Neural crest cell (in vitro differentiated cells): ENCODE results near the gene KRTAP5-9. TPM values are rescaled to one million over a fixed set of nuclear protein-coding genes. Genes with fewer than 3 reads are reported as not detected.
"Not testable (repeated sequence)": the region's sequence is repeated elsewhere in the genome, so short reads cannot be mapped to it uniquely, and the experiment has no call there.

Experiments
- DNase-seq: peaks from one replicate; pipeline ENCODE4 v3.0.0; 2021; ENCODE audit warnings: low read depth, mixed read lengths, low spot score
- H3K27ac Mint-ChIP-seq: one replicate; pipeline ENCODE4 v1.8.0; 2021; ENCODE audit warnings: mild to moderate bottlenecking, mixed read lengths; ENCODE audit not compliant: unreplicated experiment
- H3K27me3 Mint-ChIP-seq: 2 replicates; pipeline ENCODE4 v1.8.0; 2021; ENCODE audit warnings: low read depth, mild to moderate bottlenecking, mixed read lengths
- H3K36me3 Mint-ChIP-seq: 2 replicates; pipeline ENCODE4 v1.8.0; 2021; ENCODE audit warnings: low read depth, mild to moderate bottlenecking, mixed read lengths
- H3K4me1 Mint-ChIP-seq: 2 replicates; pipeline ENCODE4 v1.8.0; 2021; ENCODE audit warnings: mixed read lengths
- H3K4me3 Mint-ChIP-seq: one replicate; pipeline ENCODE4 v1.8.0; 2021; ENCODE audit warnings: mild to moderate bottlenecking, mixed read lengths
- H3K9me3 Mint-ChIP-seq: 2 replicates; pipeline ENCODE4 v1.8.0; 2021; ENCODE audit warnings: mixed read lengths
- CTCF ChIP-seq: fragments of 200-600 bp; sonication (generic); conservative IDR thresholded peaks from 2 replicates; pipeline ENCODE4 v1.5.0; 2021; ENCODE audit warnings: antibody characterized with exemption, mild to moderate bottlenecking
- total RNA-seq: library from RNA; stranded (reverse); gene quantifications from 2 replicates; pipeline ENCODE4 v1.2.1, GENCODE V29; 2021

The KRTAP5-9 gene
- total RNA-seq, 1 donor from 2014 or later: not detected

- Mint-ChIP-seq H3K9me3 (no peaks in the 10 kb centered on the region), H3K36me3 (no peaks in the 10 kb centered on the region), H3K27me3 (peaks cover 4% of the 10 kb centered on the region), H3K4me3 (no peak overlapping the region), H3K4me1 (peaks cover 15% of the 10 kb centered on the region), H3K27ac (no peak overlapping the region)
- no peak for TF ChIP-seq CTCF
- DNase-seq: no peak
Measured at GRCh38 chr11:71568704-71569349, 20.6 kb downstream of the KRTAP5-9 start.

- H3K4me3 Mint-ChIP-seq, H3K36me3 Mint-ChIP-seq, DNase-seq, H3K9me3 Mint-ChIP-seq, H3K27ac Mint-ChIP-seq, H3K27me3 Mint-ChIP-seq: not testable (repeated sequence)
- H3K4me1 Mint-ChIP-seq: peaks cover 13% of the 10 kb centered on the region
Measured at GRCh38 chr11:71571101-71571850, 23.1 kb downstream of the KRTAP5-9 start.

- H3K27me3 Mint-ChIP-seq: no peaks in the 10 kb centered on the region
- no peak for TF ChIP-seq CTCF
- DNase-seq: no peak
- no peak overlapping the region for H3K4me3 Mint-ChIP-seq
- H3K4me1 Mint-ChIP-seq: no peaks in the 10 kb centered on the region
- no peaks in the 10 kb centered on the region for H3K36me3 Mint-ChIP-seq
- H3K9me3 Mint-ChIP-seq: no peaks in the 10 kb centered on the region
- no peak overlapping the region for H3K27ac Mint-ChIP-seq
Measured at GRCh38 chr11:71572811-71573210, 24.6 kb downstream of the KRTAP5-9 start.

GRCh38 chr11:71574418-71574817 is 26.2 kb downstream of the KRTAP5-9 start:
- Mint-ChIP-seq H3K4me3 (no peak overlapping the region), H3K27me3 (no peaks in the 10 kb centered on the region), H3K4me1 (no peaks in the 10 kb centered on the region), H3K9me3 (no peaks in the 10 kb centered on the region), H3K27ac (no peak overlapping the region), H3K36me3 (no peaks in the 10 kb centered on the region)
- TF ChIP-seq CTCF: no peak
- no peak for DNase-seq

- Mint-ChIP-seq H3K9me3 (no peaks in the 10 kb centered on the region), H3K4me1 (peaks cover 11% of the 10 kb centered on the region), H3K36me3 (no peaks in the 10 kb centered on the region), H3K4me3 (no peak overlapping the region), H3K27me3 (no peaks in the 10 kb centered on the region), H3K27ac (no peak overlapping the region)
- no peak for TF ChIP-seq CTCF
- no peak for DNase-seq
Measured at GRCh38 chr11:71575723-71576424, 27.7 kb downstream of the KRTAP5-9 start.

GRCh38 chr11:71576688-71577465 is 28.7 kb downstream of the KRTAP5-9 start:
- DNase-seq, H3K27ac Mint-ChIP-seq, H3K27me3 Mint-ChIP-seq, H3K9me3 Mint-ChIP-seq, H3K4me3 Mint-ChIP-seq, H3K36me3 Mint-ChIP-seq: not testable (repeated sequence)
- H3K4me1 Mint-ChIP-seq: peaks cover 15% of the 10 kb centered on the region
